Testis (tissue), 3 donors: ENCODE measurements around the gene SAMMSON. TPM values are rescaled to one million over a fixed set of nuclear protein-coding genes. Genes with fewer than 3 reads are reported as not detected.

ENCODE experiments used
- DNase-seq: peaks from one replicate; pipeline ENCODE4 v3.0.0-alpha.2; 2019
- H3K27ac ChIP-seq, 2 donors: fragments of 200-600 bp; sonication (generic); one replicate each; pipeline ENCODE4 v1.5.1; 2019
- H3K27me3 ChIP-seq: fragments of 200-600 bp; sonication (generic); one replicate; pipeline ENCODE4 v1.5.1; 2019
- H3K36me3 ChIP-seq: fragments of 200-600 bp; sonication (generic); one replicate; pipeline ENCODE4 v1.5.1; 2017; ENCODE audit warnings: low read depth; ENCODE audit errors: missing control alignments
- H3K4me1 ChIP-seq: fragments of 200-600 bp; sonication (generic); one replicate; pipeline ENCODE4 v1.5.1; 2019
- H3K4me3 ChIP-seq, 2 donors: fragments of 200-600 bp; sonication (generic); one replicate each; pipeline ENCODE4 v1.5.1; 2017 to 2019
- H3K9me3 ChIP-seq: fragments of 200-600 bp; sonication (generic); one replicate; pipeline ENCODE4 v1.5.1; 2017
- CTCF ChIP-seq, 3 experiments: fragments of 450-650 bp in 2 of 3; fragments of 200-600 bp in 1 of 3; sonication (generic) in 1 of 3; IDR thresholded peaks; one replicate each; pipeline ENCODE4 v1.5.1; 2016 to 2019; ENCODE audit warnings: antibody characterized with exemption in 3 of 3, mild to moderate bottlenecking in 2 of 3, moderate library complexity in 1 of 3
- POLR2A ChIP-seq: fragments of 450-650 bp; IDR thresholded peaks from one replicate; pipeline ENCODE4 v1.6.1; 2017; ENCODE audit warnings: antibody characterized with exemption, mild to moderate bottlenecking, moderate library complexity
- WGBS, 2 donors: methylation state at CpG; one replicate each; pipeline ENCODE4 v1.1.5; 2018; 5-methylcytosine and 5-hydroxymethylcytosine counted together
- intact Hi-C: fragments of 100-400 bp; cut with DNase I; formaldehyde crosslinking; loops from one replicate; pipeline ENCODE4 v1.15.1; 2023; ENCODE audit warnings: low total_unique reads
- polyA plus RNA-seq: library from polyadenylated mRNA; stranded (reverse); fragments of 350-450 nt; fragmentation: Illumina TruSeq; extraction: RNeasy Lipid Tissue Mini Kit (QIAGEN cat#74804); gene quantifications from one replicate; pipeline ENCODE4 v1.2.3, GENCODE V29; 2014; ENCODE audit warnings: low read depth, low replicate concordance; ENCODE audit not compliant: insufficient read depth
- total RNA-seq, 2 donors: library from RNA; depleted of rRNA; stranded (reverse); fragments of >200 nt; gene quantifications; one replicate each; pipeline ENCODE4 v1.2.3, GENCODE V29; 2016

Gene SAMMSON
- total and polyA plus RNA-seq, 3 donors from 2014 or later: 3.3 to 3.8 (median 3.5) TPM

GRCh38 chr3:69983546-69984265 is 15.8 kb upstream of the SAMMSON start:
- 86 to 91% methylated on average over 5 of the region's 5 CpGs for WGBS, 2 donors
- no peak overlapping the region for H3K27ac ChIP-seq
- DNase-seq: no peak
- no peaks in the 10 kb centered on the region for H3K27me3 ChIP-seq
- no peaks in the 10 kb centered on the region for H3K36me3 ChIP-seq
- no peak overlapping the region for H3K4me3 ChIP-seq
- no peaks in the 10 kb centered on the region for H3K4me1 ChIP-seq
- intact Hi-C loops: no loop called here
- H3K9me3 ChIP-seq: no peaks in the 10 kb centered on the region
- TF ChIP-seq POLR2A (no peak), CTCF (IDR thresholded peaks at IDR 0.05) (no peak)

GRCh38 chr3:69985266-69985665 is 14.3 kb upstream of the SAMMSON start:
- no peaks in the 10 kb centered on the region for H3K27me3 ChIP-seq
- no peaks in the 10 kb centered on the region for H3K4me1 ChIP-seq
- TF ChIP-seq CTCF (IDR thresholded peaks at IDR 0.05) (no peak), POLR2A (no peak)
- intact Hi-C loops: no loop called here
- no peaks in the 10 kb centered on the region for H3K36me3 ChIP-seq
- WGBS, 2 donors: 76 to 77% methylated on average over 4 of the region's 4 CpGs
- DNase-seq: no peak
- no peak overlapping the region for H3K27ac ChIP-seq
- no peak overlapping the region for H3K4me3 ChIP-seq
- H3K9me3 ChIP-seq: no peaks in the 10 kb centered on the region

GRCh38 chr3:69986419-69986818 is 13.1 kb upstream of the SAMMSON start:
- no peaks in the 10 kb centered on the region for H3K36me3 ChIP-seq
- no peaks in the 10 kb centered on the region for H3K27me3 ChIP-seq
- H3K4me1 ChIP-seq: no peaks in the 10 kb centered on the region
- no peak for DNase-seq
- no peak overlapping the region for H3K4me3 ChIP-seq
- no peak overlapping the region for H3K27ac ChIP-seq
- TF ChIP-seq CTCF (IDR thresholded peaks at IDR 0.05) (no peak), POLR2A (no peak)
- H3K9me3 ChIP-seq: no peaks in the 10 kb centered on the region
- intact Hi-C loops: no loop called here
- WGBS, 2 donors: 87 to 91% methylated on average over 6 of the region's 6 CpGs

GRCh38 chr3:69987833-69988232 is 11.7 kb upstream of the SAMMSON start:
- Histone ChIP-seq H3K27me3 (no peaks in the 10 kb centered on the region), H3K36me3 (no peaks in the 10 kb centered on the region), H3K4me3 (no peak overlapping the region), H3K9me3 (no peaks in the 10 kb centered on the region), H3K27ac (no peak overlapping the region), H3K4me1 (no peaks in the 10 kb centered on the region)
- TF ChIP-seq POLR2A: no peak
- no peak for TF ChIP-seq CTCF (IDR thresholded peaks at IDR 0.05)
- intact Hi-C loops: no loop called here
- WGBS, 2 donors: 66 to 78% methylated on average over 6 of the region's 6 CpGs
- no peak for DNase-seq

GRCh38 chr3:69993757-69994156 is 5.8 kb upstream of the SAMMSON start:
- H3K4me1 ChIP-seq: no peaks in the 10 kb centered on the region

More at GRCh38 chr3:69993757-69994156, 5.8 kb upstream of the SAMMSON start:
- DNase-seq: no peak
- Histone ChIP-seq H3K27ac (no peak overlapping the region), H3K4me3 (no peak overlapping the region), H3K9me3 (no peaks in the 10 kb centered on the region), H3K27me3 (no peaks in the 10 kb centered on the region), H3K36me3 (no peaks in the 10 kb centered on the region)
- 88 to 93% methylated on average over 4 of the region's 4 CpGs for WGBS, 2 donors
- no peak for TF ChIP-seq CTCF (IDR thresholded peaks at IDR 0.05)
- no peak for TF ChIP-seq POLR2A
- intact Hi-C loops: no loop called here
